ENCODE measurements around the gene CRTC1. TPM values are rescaled to one million over a fixed set of nuclear protein-coding genes. Genes with fewer than 3 reads are reported as not detected.

CRTC1 gene
- total and polyA plus RNA-seq, 7 donors: 4.5 to 12.5 (median 8.1) TPM

DNA sequence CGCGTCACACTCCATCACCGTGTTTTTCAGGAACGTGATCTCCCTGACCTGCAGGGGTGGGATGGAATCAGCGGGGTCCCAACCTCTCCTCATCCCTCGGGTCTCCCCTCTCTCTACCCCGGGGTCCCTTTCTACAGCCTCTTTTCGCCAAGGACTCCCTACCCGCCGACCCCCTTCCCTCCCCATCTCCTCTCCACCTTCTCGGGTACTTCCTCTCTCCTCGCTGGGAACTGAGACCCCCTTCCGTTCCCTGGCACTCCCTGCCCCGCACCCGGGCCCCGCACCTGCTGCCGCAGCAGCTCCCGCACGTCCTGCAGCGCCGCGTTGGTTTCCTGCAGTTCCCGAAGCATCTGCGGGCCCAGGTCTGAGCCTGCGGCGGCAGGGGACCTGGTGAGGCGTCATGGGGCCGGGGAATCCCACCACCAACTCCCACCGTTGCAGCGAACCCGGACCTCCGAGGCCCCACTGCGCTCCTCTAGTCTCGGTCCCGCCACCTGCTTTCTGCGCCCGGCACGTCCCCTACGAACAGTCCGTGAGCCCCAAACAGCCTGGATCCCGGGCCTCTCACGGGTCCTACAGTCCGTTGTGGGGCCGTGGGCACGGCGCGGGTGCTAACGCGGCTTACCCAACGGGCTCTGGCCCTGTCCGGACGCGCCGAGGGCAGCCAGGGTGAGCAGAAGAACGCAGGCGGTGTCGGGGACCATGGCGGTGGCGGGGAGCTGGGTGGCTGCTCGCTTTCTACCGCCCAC, 107.3 kb downstream of the CRTC1 start, which contains the start of gene COMP:
COMP (minus strand) TSS at position 740 of the 749 bp plus-strand sequence; CDS start at position 704, 36 bp downstream.
- DNase-seq: no peak
- H3K36me3 ChIP-seq (ENCODE audit: insufficient read depth in 1 of 2, low read depth in 1 of 2): no peaks in the 10 kb centered on the region
- ATAC-seq: no peak
- no peak within 1 kb of the TSS for H3K27ac ChIP-seq
- TF ChIP-seq, protein P1, sequence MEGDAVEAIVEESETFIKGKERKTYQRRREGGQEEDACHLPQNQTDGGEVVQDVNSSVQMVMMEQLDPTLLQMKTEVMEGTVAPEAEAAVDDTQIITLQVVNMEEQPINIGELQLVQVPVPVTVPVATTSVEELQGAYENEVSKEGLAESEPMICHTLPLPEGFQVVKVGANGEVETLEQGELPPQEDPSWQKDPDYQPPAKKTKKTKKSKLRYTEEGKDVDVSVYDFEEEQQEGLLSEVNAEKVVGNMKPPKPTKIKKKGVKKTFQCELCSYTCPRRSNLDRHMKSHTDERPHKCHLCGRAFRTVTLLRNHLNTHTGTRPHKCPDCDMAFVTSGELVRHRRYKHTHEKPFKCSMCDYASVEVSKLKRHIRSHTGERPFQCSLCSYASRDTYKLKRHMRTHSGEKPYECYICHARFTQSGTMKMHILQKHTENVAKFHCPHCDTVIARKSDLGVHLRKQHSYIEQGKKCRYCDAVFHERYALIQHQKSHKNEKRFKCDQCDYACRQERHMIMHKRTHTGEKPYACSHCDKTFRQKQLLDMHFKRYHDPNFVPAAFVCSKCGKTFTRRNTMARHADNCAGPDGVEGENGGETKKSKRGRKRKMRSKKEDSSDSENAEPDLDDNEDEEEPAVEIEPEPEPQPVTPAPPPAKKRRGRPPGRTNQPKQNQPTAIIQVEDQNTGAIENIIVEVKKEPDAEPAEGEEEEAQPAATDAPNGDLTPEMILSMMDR (IDR thresholded peaks at IDR 0.05): no peak
- intact Hi-C loops (cut with DNase I): no loop called here
- 4% methylated on average over 61 of the region's 61 CpGs for whole genome bisulfite sequencing, 3 donors
- H3K4me3 ChIP-seq: peak within 1 kb of the TSS; percentile 49
- H3K27me3 ChIP-seq (ENCODE audit: insufficient read depth in 3 of 3, low read length in 2 of 3): peaks cover 0 to 94% (median 50%) of the 10 kb centered on the region in 3 donors
- H3K4me1 ChIP-seq: peaks cover 10% of the 10 kb centered on the region
- no peaks in the 10 kb centered on the region for H3K9me3 ChIP-seq

DNA sequence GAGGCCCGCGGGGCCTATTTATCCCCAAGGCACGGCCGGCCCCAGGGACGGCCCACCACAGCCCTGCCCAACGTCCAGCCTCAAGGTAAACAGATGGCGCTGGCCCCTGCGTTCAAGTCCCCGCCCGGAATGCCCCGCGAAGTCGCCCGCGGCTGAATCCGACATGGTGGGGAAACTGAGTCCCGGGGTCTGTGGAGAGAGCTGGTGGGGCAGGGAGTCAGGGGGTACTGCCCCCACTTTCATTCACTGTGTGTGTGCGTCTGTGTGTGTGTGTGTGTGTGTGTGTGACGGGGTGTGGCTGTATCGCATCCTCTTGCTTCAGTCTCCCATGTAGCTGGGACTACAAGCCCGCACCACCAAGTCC, 107.8 kb downstream of the CRTC1 start:
- Histone ChIP-seq H3K36me3 (ENCODE audit: insufficient read depth in 1 of 2, low read depth in 1 of 2) (no peaks in the 10 kb centered on the region), H3K4me3 (no peak overlapping the region), H3K27me3 (ENCODE audit: insufficient read depth in 3 of 3, low read length in 2 of 3) (peaks cover 0 to 94% (median 48%) of the 10 kb centered on the region in 3 donors), H3K9me3 (no peaks in the 10 kb centered on the region), H3K4me1 (peaks cover 10% of the 10 kb centered on the region), H3K27ac (no peak overlapping the region)
- intact Hi-C loops (cut with DNase I): no loop called here
- WGBS, 3 donors: 21 to 27% (median 25%) methylated on average over 19 to 21 of the region's 21 CpGs
- TF ChIP-seq, protein P1 (IDR thresholded peaks at IDR 0.05): no peak
- DNase-seq (no peak), ATAC-seq (no peak)

DNA sequence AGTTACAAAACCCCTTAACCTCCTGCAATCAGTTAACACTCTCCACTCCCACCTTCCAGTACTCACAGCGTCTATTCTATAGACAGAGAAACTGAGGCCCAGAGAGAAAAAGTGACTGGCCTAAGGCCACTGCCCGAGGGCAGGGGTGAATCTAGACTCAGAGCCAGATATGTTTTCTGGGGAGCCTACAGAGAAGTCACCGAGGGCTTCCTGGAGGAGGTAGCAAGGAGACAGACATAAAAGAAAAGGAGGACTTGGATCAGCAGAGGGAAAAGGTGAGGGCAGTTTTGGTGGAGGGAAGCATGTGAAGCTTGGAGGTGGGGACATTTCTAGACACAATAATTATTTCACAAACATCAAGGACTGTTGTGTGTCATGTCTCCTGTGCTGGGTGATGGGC, 109.2 kb downstream of the CRTC1 start:
- TF ChIP-seq, protein P1 (IDR thresholded peaks at IDR 0.05): no peak
- Histone ChIP-seq H3K27me3 (ENCODE audit: insufficient read depth in 3 of 3, low read length in 2 of 3) (peaks cover 0 to 91% (median 39%) of the 10 kb centered on the region in 3 donors), H3K9me3 (no peaks in the 10 kb centered on the region), H3K4me3 (no peak overlapping the region), H3K27ac (no peak overlapping the region), H3K36me3 (ENCODE audit: insufficient read depth in 1 of 2, low read depth in 1 of 2) (no peaks in the 10 kb centered on the region), H3K4me1 (peaks cover 10% of the 10 kb centered on the region)
- intact Hi-C loops (cut with DNase I): no loop called here
- DNase-seq: no peak
- no peak for ATAC-seq
- WGBS, 3 donors: 74 to 87% (median 83%) methylated on average over 3 of the region's 3 CpGs

DNA sequence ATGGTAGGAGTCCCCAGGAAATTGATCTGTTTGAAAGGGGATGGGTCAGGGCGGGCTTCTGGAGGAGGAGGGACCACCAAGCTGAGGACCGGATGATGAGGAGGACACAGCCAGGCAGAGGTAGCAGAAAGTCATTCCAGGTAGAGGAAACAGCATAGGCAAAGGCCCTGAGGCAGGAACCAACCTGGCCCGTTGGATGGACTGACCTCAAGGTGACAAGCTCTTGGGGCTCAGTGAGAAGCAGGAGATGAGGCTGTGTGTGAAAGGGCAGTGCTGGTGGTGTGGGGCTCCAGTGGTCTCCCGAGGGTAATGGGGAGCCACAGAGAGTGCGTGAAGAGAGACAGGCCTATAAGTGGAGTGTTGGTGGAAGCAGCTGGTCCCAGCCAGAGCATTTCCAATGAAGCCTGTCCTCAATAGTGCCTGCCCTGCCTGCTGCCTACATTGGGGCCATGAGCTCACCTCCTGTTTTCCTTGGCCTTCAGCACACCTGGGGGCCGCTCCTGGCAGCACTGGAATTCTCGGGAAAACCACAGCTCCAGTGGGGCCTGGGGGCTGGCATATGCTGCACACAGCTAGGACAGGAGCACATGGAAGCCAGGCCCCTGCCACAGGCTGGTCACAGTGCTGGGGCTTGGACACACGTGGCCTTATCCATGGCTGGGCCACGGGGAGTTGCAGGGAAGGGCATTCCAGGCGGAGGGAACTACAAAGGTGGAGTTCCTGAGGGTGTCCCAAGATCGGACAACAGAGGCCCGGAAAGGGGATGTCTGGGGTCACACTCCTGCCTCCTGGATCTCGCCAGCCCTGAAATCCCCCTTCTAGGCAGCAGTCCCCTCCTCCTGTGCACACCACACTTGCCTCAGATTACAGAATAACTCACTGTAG, 109.9 kb downstream of the CRTC1 start:
- TF ChIP-seq, protein P1 (IDR thresholded peaks at IDR 0.05): no peak
- ATAC-seq (no peak), DNase-seq (no peak)
- H3K4me1 ChIP-seq: peaks cover 10% of the 10 kb centered on the region
- intact Hi-C loops (cut with DNase I): no loop called here
- WGBS, 3 donors: 73 to 86% (median 74%) methylated on average over 13 of the region's 13 CpGs
- H3K27me3 ChIP-seq (ENCODE audit: insufficient read depth in 3 of 3, low read length in 2 of 3): peaks cover 0 to 91% (median 36%) of the 10 kb centered on the region in 3 donors
- H3K4me3 ChIP-seq: no peak overlapping the region
- no peaks in the 10 kb centered on the region for H3K36me3 ChIP-seq (ENCODE audit: insufficient read depth in 1 of 2, low read depth in 1 of 2)
- no peaks in the 10 kb centered on the region for H3K9me3 ChIP-seq
- H3K27ac ChIP-seq: no peak overlapping the region

Data from psoas muscle (tissue), 8 donors.